Measurements from ENCODE around the gene PRSS16. TPM values are rescaled to one million over a fixed set of nuclear protein-coding genes. Genes with fewer than 3 reads are reported as not detected.

Gene PRSS16
- total and polyA plus RNA-seq, 7 donors: 0.08 TPM; not detected in 6

DNA sequence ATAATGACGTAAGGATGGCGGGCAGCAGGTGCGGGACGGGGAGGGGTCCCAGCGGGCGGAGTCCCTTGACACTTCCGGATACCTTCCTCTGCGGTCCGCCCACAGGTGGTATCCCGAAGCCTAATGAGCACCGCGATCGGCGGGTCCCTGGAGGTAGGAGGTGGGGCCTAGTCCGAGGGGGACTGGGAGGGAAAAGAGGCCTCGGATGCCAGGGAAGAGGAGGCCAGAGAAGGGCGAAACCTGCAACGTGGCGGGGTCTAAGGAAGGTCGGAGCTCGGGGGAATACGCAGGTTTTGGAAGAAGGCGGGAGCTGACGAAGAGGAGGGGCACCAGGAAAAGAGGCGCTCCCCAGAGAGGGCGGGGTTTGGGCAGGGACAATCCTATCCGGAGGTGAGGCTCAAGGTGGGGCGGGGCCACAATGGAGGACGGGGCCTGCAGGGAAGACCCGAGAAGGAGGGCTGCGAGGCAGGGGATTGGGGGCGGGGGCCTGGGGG, 3.7 kb downstream of the PRSS16 start:
- WGBS, 3 donors: 0 to 1% (median 1%) methylated on average over 24 to 32 of the region's 32 CpGs
- TF ChIP-seq CTCF (IDR thresholded peaks at IDR 0.05): no peak
- no peaks in the 10 kb centered on the region for H3K36me3 ChIP-seq (ENCODE audit: insufficient read depth in 1 of 2, low read depth in 1 of 2)
- H3K27me3 ChIP-seq (ENCODE audit: insufficient read depth in 3 of 3, low read length in 2 of 3): peaks cover 6 to 89% (median 29%) of the 10 kb centered on the region in 3 donors
- no peak overlapping the region for H3K27ac ChIP-seq
- peak; percentile 37 to 58 (median 46) for ATAC-seq
- peak overlapping the region; percentile 61 for H3K4me3 ChIP-seq
- intact Hi-C loops (cut with DNase I): no loop called here
- DNase-seq: peak in 1 of 2 donors; percentile 29
- no peaks in the 10 kb centered on the region for H3K4me1 ChIP-seq
- no peaks in the 10 kb centered on the region for H3K9me3 ChIP-seq

DNA sequence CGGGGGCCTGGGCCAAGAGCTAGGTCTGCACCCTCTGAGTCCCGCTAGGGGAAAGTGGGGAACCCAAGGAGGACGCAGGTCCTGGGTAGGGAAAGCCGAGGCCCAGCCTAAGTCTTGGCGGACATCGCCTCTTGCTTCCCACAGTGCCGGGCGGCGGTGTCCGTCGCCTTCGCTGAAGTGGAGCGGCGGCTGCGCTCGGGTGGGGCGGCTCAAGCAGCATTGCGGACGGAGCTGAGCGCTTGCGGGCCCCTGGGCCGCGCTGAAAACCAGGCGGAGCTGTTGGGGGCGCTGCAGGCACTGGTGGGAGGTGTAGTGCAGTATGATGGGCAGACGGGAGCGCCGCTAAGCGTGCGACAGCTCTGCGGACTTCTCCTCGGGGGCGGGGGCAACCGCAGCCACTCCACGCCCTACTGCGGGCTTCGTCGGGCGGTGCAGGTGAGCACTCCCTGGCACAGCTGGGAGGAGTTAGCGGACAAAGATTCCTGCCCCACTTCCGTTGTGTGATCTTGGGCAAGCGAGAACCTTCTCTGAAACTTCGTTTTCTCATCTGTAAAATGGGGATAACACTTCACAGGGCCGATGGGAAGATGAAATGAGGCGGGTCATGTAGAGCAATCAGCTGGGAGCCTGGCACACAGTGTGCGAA, 4.2 kb downstream of the PRSS16 start:
- H3K9me3 ChIP-seq: no peaks in the 10 kb centered on the region
- peak; percentile 40 to 63 (median 54) for ATAC-seq
- H3K4me1 ChIP-seq: no peaks in the 10 kb centered on the region
- 3 to 7% (median 5%) methylated on average over 40 to 46 of the region's 46 CpGs for WGBS, 3 donors
- intact Hi-C loops (cut with DNase I): no loop called here
- H3K4me3 ChIP-seq: peak overlapping the region; percentile 61
- H3K27ac ChIP-seq: no peak overlapping the region
- no peak for TF ChIP-seq CTCF (IDR thresholded peaks at IDR 0.05)
- peaks cover 7 to 87% (median 29%) of the 10 kb centered on the region in 3 donors for H3K27me3 ChIP-seq (ENCODE audit: insufficient read depth in 3 of 3, low read length in 2 of 3)
- DNase-seq: peak; percentile 25 to 65
- no peaks in the 10 kb centered on the region for H3K36me3 ChIP-seq (ENCODE audit: insufficient read depth in 1 of 2, low read depth in 1 of 2)

DNA sequence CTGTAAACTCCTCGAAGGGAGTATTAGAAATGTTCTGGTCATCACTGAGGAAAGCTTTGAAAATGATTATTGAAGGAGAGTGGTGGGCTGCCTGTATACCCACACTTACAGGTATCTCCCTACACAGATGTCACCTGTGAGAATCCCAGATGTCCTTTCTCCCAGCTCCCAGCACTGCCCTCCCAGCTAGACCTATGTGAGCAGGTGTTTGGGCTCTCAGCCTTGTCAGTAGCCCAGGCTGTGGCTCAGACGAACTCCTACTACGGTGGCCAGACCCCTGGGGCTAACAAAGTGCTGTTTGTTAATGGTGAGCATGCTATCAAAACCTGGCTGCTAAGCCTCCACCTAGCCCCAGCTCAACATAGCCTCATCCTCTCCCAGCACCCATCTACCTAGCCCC, 7.1 kb downstream of the PRSS16 start:
- no peaks in the 10 kb centered on the region for H3K36me3 ChIP-seq (ENCODE audit: insufficient read depth in 1 of 2, low read depth in 1 of 2)
- no peaks in the 10 kb centered on the region for H3K4me1 ChIP-seq
- no peaks in the 10 kb centered on the region for H3K9me3 ChIP-seq
- DNase-seq: no peak
- ATAC-seq: no peak
- no peak for TF ChIP-seq CTCF (IDR thresholded peaks at IDR 0.05)
- 45 to 51% (median 49%) methylated on average over 3 of the region's 3 CpGs for WGBS, 3 donors
- intact Hi-C loops (cut with DNase I): no loop called here
- no peak overlapping the region for H3K4me3 ChIP-seq
- no peak overlapping the region for H3K27ac ChIP-seq
- peaks cover 4 to 79% (median 24%) of the 10 kb centered on the region in 3 donors for H3K27me3 ChIP-seq (ENCODE audit: insufficient read depth in 3 of 3, low read length in 2 of 3)

- no peak overlapping the region for H3K4me3 ChIP-seq
- DNase-seq (no peak), ATAC-seq (no peak)
- TF ChIP-seq CTCF (IDR thresholded peaks at IDR 0.05): no peak
- H3K27ac ChIP-seq: no peak overlapping the region
- no peaks in the 10 kb centered on the region for H3K4me1 ChIP-seq
- peaks cover 4 to 79% (median 25%) of the 10 kb centered on the region in 3 donors for H3K27me3 ChIP-seq (ENCODE audit: insufficient read depth in 3 of 3, low read length in 2 of 3)
- 55 to 64% (median 62%) methylated on average over 1 of the region's 1 CpG for WGBS, 3 donors
- no peaks in the 10 kb centered on the region for H3K36me3 ChIP-seq (ENCODE audit: insufficient read depth in 1 of 2, low read depth in 1 of 2)
- no peaks in the 10 kb centered on the region for H3K9me3 ChIP-seq
- intact Hi-C loops (cut with DNase I): no loop called here
These were observed 8.4 kb downstream of the PRSS16 start for GRCh38 chr6:27255866-27256265.
